HUES48 (cell line): ENCODE results near the gene LMNTD2.

Experiments used
- H3K27ac ChIP-seq: one replicate; pipeline ENCODE4 v1.7.0; 2013; ENCODE audit warnings: low read depth, low read length, inconsistent platforms
- H3K27me3 ChIP-seq: 2 replicates; pipeline ENCODE4 v1.6.1; 2013; ENCODE audit warnings: mild to moderate bottlenecking, low read length; ENCODE audit not compliant: control insufficient read depth, insufficient read depth
- H3K36me3 ChIP-seq: 2 replicates; pipeline ENCODE4 v1.6.1; 2013; ENCODE audit warnings: low read length; ENCODE audit not compliant: control insufficient read depth, insufficient read depth
- H3K4me1 ChIP-seq: 2 replicates; pipeline ENCODE4 v1.6.1; 2013; ENCODE audit warnings: mild to moderate bottlenecking, low read length; ENCODE audit not compliant: control insufficient read depth, insufficient read depth
- H3K4me3 ChIP-seq: 2 replicates; pipeline ENCODE4 v1.5.1; 2013; ENCODE audit warnings: mild to moderate bottlenecking, low read depth, low read length
- H3K9ac ChIP-seq: 2 replicates; pipeline ENCODE4 v1.6.1; 2013; ENCODE audit warnings: mild to moderate bottlenecking, low read depth, low read length, moderate library complexity
- H3K9me3 ChIP-seq: 2 replicates; pipeline ENCODE4 v1.6.1; 2013; ENCODE audit warnings: low read length; ENCODE audit not compliant: control insufficient read depth, insufficient read depth

The LMNTD2 gene

GRCh38 chr11:560305-561147, at the start of gene LMNTD2, which contains the start of gene RASSF7:
Gene LMNTD2, minus strand, starts transcription at chr11:560738. Its CDS starts 22 bp downstream, at chr11:560716.
Gene RASSF7, plus strand, starts transcription at chr11:560970. Its CDS starts 799 bp downstream, at chr11:561769.
- Histone ChIP-seq H3K9ac (peak within 1 kb of the TSS; percentile 44), H3K27ac (peak within 1 kb of the TSS; percentile 68), H3K36me3 (peaks cover 15% of the 10 kb centered on the region), H3K9me3 (no peaks in the 10 kb centered on the region), H3K4me1 (peaks cover 10% of the 10 kb centered on the region), H3K4me3 (peak within 1 kb of the TSS; percentile 87), H3K27me3 (peaks cover 26% of the 10 kb centered on the region)

- Histone ChIP-seq H3K4me1 (no peaks in the 10 kb centered on the region), H3K9ac (no peak overlapping the region), H3K36me3 (peaks cover 91% of the 10 kb centered on the region), H3K27ac (no peak overlapping the region), H3K27me3 (no peaks in the 10 kb centered on the region), H3K4me3 (no peak overlapping the region), H3K9me3 (no peaks in the 10 kb centered on the region)
Measured at GRCh38 chr11:609341-609811, 48.8 kb upstream of the LMNTD2 start.

GRCh38 chr11:608791-609251, 48.3 kb upstream of the LMNTD2 start:
- Histone ChIP-seq H3K27ac (no peak overlapping the region), H3K4me3 (no peak overlapping the region), H3K27me3 (no peaks in the 10 kb centered on the region), H3K9me3 (no peaks in the 10 kb centered on the region), H3K4me1 (no peaks in the 10 kb centered on the region), H3K9ac (no peak overlapping the region), H3K36me3 (peaks cover 95% of the 10 kb centered on the region)

- Histone ChIP-seq H3K9me3 (no peaks in the 10 kb centered on the region), H3K27ac (no peak overlapping the region), H3K4me1 (no peaks in the 10 kb centered on the region), H3K9ac (no peak overlapping the region), H3K4me3 (no peak overlapping the region), H3K27me3 (no peaks in the 10 kb centered on the region), H3K36me3 (peaks cover 100% of the 10 kb centered on the region)
Measured at GRCh38 chr11:607971-608659, 47.6 kb upstream of the LMNTD2 start.

- H3K9ac ChIP-seq = no peak overlapping the region
- H3K27ac ChIP-seq = no peak overlapping the region
- H3K9me3 ChIP-seq = no peaks in the 10 kb centered on the region
- peaks cover 98% of the 10 kb centered on the region for H3K36me3 ChIP-seq
- H3K4me1 ChIP-seq = no peaks in the 10 kb centered on the region
- H3K4me3 ChIP-seq = no peak overlapping the region
- H3K27me3 ChIP-seq = no peaks in the 10 kb centered on the region
Measured at GRCh38 chr11:607020-607780, 46.7 kb upstream of the LMNTD2 start.

- Histone ChIP-seq H3K27ac (no peak overlapping the region), H3K36me3 (peaks cover 98% of the 10 kb centered on the region), H3K9ac (no peak overlapping the region), H3K27me3 (no peaks in the 10 kb centered on the region), H3K4me1 (no peaks in the 10 kb centered on the region), H3K4me3 (no peak overlapping the region), H3K9me3 (no peaks in the 10 kb centered on the region)
Measured at GRCh38 chr11:606245-606644, 45.7 kb upstream of the LMNTD2 start.

GRCh38 chr11:605286-606129, 45.0 kb upstream of the LMNTD2 start:
- no peaks in the 10 kb centered on the region for H3K9me3 ChIP-seq
- H3K27ac ChIP-seq = no peak overlapping the region

GRCh38 chr11:603154-603553, 42.6 kb upstream of the LMNTD2 start:
- H3K4me1 ChIP-seq = no peaks in the 10 kb centered on the region
- no peaks in the 10 kb centered on the region for H3K27me3 ChIP-seq
- H3K4me3 ChIP-seq = no peak overlapping the region
- H3K27ac ChIP-seq = no peak overlapping the region
- H3K36me3 ChIP-seq = peaks cover 92% of the 10 kb centered on the region
- no peaks in the 10 kb centered on the region for H3K9me3 ChIP-seq
- H3K9ac ChIP-seq = no peak overlapping the region

More at GRCh38 chr11:605286-606129, 45.0 kb upstream of the LMNTD2 start:
- Histone ChIP-seq H3K4me3 (no peak overlapping the region), H3K9ac (no peak overlapping the region), H3K36me3 (peaks cover 95% of the 10 kb centered on the region), H3K4me1 (no peaks in the 10 kb centered on the region), H3K27me3 (no peaks in the 10 kb centered on the region)

- no peak overlapping the region for H3K4me3 ChIP-seq
- no peak overlapping the region for H3K27ac ChIP-seq
- H3K27me3 ChIP-seq = no peaks in the 10 kb centered on the region
- peaks cover 90% of the 10 kb centered on the region for H3K36me3 ChIP-seq
- no peaks in the 10 kb centered on the region for H3K9me3 ChIP-seq
- no peak overlapping the region for H3K9ac ChIP-seq
- H3K4me1 ChIP-seq = no peaks in the 10 kb centered on the region
Measured at GRCh38 chr11:601573-602245, 41.2 kb upstream of the LMNTD2 start.
